ENCODE results near the gene ST3GAL4. TPM values are rescaled to one million over a fixed set of nuclear protein-coding genes. Genes with fewer than 3 reads are reported as not detected.
"Not testable (repeated sequence)": the region's sequence is repeated elsewhere in the genome, so short reads cannot be mapped to it uniquely, and the experiment has no call there.

The ST3GAL4 gene
- total RNA-seq, 1 donor from 2014 or later, result 61.7 TPM

GRCh38 chr11:126363706-126364248, 8.3 kb downstream of the ST3GAL4 start:
- no peaks in the 10 kb centered on the region for H3K36me3 ChIP-seq
- no peaks in the 10 kb centered on the region for H3K27me3 ChIP-seq (ENCODE audit: low read depth)
- intact Hi-C loops (cut with micrococcal nuclease), result no loop called here
- H3K4me1 ChIP-seq, result peaks cover 95% of the 10 kb centered on the region
- no peaks in the 10 kb centered on the region for H3K9me3 ChIP-seq (replicated peaks)
- H3K27ac ChIP-seq (replicated peaks), result peak overlapping the region; percentile 68
- TF ChIP-seq, protein P1, sequence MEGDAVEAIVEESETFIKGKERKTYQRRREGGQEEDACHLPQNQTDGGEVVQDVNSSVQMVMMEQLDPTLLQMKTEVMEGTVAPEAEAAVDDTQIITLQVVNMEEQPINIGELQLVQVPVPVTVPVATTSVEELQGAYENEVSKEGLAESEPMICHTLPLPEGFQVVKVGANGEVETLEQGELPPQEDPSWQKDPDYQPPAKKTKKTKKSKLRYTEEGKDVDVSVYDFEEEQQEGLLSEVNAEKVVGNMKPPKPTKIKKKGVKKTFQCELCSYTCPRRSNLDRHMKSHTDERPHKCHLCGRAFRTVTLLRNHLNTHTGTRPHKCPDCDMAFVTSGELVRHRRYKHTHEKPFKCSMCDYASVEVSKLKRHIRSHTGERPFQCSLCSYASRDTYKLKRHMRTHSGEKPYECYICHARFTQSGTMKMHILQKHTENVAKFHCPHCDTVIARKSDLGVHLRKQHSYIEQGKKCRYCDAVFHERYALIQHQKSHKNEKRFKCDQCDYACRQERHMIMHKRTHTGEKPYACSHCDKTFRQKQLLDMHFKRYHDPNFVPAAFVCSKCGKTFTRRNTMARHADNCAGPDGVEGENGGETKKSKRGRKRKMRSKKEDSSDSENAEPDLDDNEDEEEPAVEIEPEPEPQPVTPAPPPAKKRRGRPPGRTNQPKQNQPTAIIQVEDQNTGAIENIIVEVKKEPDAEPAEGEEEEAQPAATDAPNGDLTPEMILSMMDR (IDR thresholded peaks at IDR 0.05; ENCODE audit: borderline replicate concordance), result no peak
- peak; percentile 26 for DNase-seq
- no peak overlapping the region for H3K4me3 ChIP-seq

GRCh38 chr11:126364735-126365134, 9.2 kb downstream of the ST3GAL4 start:
- H3K4me3 ChIP-seq; H3K27me3 ChIP-seq (ENCODE audit: low read depth); H3K36me3 ChIP-seq; H3K9me3 ChIP-seq (replicated peaks); intact Hi-C loops (cut with micrococcal nuclease): not testable (repeated sequence)
- Histone ChIP-seq H3K4me1 (peaks cover 95% of the 10 kb centered on the region), H3K27ac (replicated peaks) (peak overlapping the region; percentile 48)
- DNase-seq, result peak; percentile 9

DNA sequence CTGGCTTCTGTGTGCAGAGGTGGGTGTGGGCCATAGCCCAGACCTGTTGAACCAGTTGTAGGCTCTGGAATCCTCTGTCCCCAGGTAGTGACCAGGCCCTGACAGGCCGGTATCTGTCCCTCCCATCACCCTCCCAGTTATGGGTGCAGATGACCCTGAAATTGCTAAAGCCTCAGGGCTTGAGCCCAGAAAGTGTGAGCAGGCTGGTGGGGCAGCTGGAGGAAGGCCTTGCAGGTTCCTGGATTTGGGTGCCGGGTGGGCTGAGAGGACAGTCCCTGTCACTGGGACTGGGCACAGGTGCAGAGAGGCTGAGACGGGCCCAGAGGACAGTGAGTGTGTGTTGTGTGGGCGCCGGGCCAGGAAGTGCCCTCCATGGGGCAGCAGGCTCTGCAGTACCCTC, 10.0 kb downstream of the ST3GAL4 start:
- H3K27me3 ChIP-seq (ENCODE audit: low read depth); H3K9me3 ChIP-seq (replicated peaks); intact Hi-C loops (cut with micrococcal nuclease); H3K36me3 ChIP-seq; H3K4me3 ChIP-seq: not testable (repeated sequence)
- Histone ChIP-seq H3K4me1 (peaks cover 95% of the 10 kb centered on the region), H3K27ac (replicated peaks) (peak overlapping the region; percentile 77)
- peak; percentile 28 for DNase-seq

DNA sequence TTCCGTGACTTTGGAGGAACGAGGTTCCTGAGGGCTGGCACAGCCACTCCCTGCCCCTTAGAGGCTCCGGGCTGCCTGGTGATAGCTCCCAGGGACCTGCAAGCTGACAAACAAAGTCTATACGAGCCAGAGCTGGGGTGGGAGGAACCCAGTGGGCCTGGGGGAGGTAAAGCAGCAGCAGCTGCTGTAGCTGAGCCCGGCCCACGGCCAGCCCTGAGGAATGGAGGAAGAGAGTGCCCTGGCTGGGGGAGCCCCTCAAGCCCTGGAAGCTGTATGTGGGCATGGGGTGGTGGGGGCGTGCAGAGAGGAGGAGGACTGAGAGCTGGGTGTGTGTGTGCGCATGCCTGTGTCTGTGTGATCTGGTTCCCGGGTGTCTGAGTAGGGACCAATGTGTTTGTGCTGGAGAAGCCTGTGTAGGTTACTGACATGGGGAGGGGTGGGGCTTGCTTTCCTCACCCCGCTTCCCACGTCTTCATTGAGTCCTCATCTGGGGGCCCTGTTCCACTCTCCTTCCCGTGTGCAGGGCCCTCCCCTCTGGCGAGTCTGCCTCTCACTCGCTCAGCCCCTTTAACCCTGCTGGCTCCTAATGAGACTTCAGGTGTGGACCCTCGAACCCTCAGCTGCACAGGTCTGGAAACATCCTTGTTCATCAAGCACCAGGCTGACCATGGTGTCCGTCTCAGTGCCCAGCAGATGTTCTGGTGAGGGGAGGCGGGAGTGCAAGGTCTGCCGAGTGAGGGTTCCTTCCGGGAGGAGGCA, 10.8 kb downstream of the ST3GAL4 start:
- Histone ChIP-seq H3K27ac (replicated peaks) (peak overlapping the region; percentile 77), H3K36me3 (no peaks in the 10 kb centered on the region), H3K27me3 (ENCODE audit: low read depth) (no peaks in the 10 kb centered on the region), H3K4me1 (peaks cover 92% of the 10 kb centered on the region), H3K4me3 (peak overlapping the region; percentile 31), H3K9me3 (replicated peaks) (no peaks in the 10 kb centered on the region)
- intact Hi-C loops (cut with micrococcal nuclease), result no loop called here
- TF ChIP-seq, protein P1 (IDR thresholded peaks at IDR 0.05; ENCODE audit: borderline replicate concordance), result no peak
- DNase-seq, result peak; percentile 50

DNA sequence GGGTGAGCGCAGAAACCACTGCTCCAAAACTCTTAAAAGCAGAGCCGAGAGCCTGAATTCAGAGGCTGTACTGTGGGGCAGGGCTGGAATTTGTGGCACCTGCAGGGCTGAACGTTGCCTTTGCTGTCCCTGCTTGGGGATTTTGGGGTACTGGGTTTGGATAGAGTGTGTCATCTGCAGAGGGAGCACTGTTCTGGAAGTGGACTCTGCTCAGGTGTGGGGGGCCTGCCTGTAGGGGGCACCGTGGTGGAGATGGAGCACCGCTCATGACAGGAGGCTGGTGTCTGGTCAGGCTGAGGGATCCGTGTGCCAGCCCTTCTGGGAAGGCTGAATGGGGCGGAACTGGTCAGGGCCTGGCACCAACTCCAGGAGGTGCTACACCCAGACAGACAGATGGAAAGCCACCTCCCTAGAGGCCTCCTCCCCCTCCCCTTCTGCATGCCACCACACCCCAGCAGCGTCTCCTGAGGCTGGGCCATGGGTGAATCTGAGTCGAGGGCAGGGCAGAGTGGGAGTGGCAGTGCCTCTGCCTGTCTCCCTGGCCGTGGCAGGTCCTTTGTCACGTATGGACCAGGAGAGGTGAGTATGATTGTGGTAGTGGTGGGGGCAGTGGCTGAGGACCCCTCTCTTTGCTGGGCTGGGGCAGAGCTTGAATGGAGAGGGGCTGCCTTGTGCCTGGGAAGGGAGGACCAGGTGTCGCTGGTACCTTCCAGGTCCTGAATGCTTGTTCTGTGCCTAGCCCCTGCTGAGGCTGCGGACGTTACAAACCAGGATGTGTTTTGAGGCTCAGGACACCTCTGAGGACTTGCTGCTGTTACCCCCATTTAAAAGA, 11.6 kb downstream of the ST3GAL4 start:
- H3K4me3 ChIP-seq; H3K9me3 ChIP-seq (replicated peaks); H3K36me3 ChIP-seq; H3K27me3 ChIP-seq (ENCODE audit: low read depth); intact Hi-C loops (cut with micrococcal nuclease): not testable (repeated sequence)
- peak overlapping the region; percentile 77 for H3K27ac ChIP-seq (replicated peaks)
- DNase-seq, result peak; percentile 46
- H3K4me1 ChIP-seq, result peaks cover 92% of the 10 kb centered on the region
- TF ChIP-seq, protein P1 (IDR thresholded peaks at IDR 0.05; ENCODE audit: borderline replicate concordance), result peak; percentile 45

- H3K9me3 ChIP-seq (replicated peaks); H3K4me3 ChIP-seq; H3K27me3 ChIP-seq (ENCODE audit: low read depth); intact Hi-C loops (cut with micrococcal nuclease); DNase-seq; H3K36me3 ChIP-seq: not testable (repeated sequence)
- Histone ChIP-seq H3K4me1 (peaks cover 92% of the 10 kb centered on the region), H3K27ac (replicated peaks) (peak overlapping the region; percentile 77)
Measured at GRCh38 chr11:126367806-126368205, 12.3 kb downstream of the ST3GAL4 start.

Measured in left ventricle myocardium inferior (tissue), 1 donor.